ENCODE data around the gene VGLL3.
A peak's percentile ranks its signal among the peaks of the same experiment; 100 is the strongest.

VGLL3 gene, protein sequence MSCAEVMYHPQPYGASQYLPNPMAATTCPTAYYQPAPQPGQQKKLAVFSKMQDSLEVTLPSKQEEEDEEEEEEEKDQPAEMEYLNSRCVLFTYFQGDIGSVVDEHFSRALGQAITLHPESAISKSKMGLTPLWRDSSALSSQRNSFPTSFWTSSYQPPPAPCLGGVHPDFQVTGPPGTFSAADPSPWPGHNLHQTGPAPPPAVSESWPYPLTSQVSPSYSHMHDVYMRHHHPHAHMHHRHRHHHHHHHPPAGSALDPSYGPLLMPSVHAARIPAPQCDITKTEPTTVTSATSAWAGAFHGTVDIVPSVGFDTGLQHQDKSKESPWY

DNA sequence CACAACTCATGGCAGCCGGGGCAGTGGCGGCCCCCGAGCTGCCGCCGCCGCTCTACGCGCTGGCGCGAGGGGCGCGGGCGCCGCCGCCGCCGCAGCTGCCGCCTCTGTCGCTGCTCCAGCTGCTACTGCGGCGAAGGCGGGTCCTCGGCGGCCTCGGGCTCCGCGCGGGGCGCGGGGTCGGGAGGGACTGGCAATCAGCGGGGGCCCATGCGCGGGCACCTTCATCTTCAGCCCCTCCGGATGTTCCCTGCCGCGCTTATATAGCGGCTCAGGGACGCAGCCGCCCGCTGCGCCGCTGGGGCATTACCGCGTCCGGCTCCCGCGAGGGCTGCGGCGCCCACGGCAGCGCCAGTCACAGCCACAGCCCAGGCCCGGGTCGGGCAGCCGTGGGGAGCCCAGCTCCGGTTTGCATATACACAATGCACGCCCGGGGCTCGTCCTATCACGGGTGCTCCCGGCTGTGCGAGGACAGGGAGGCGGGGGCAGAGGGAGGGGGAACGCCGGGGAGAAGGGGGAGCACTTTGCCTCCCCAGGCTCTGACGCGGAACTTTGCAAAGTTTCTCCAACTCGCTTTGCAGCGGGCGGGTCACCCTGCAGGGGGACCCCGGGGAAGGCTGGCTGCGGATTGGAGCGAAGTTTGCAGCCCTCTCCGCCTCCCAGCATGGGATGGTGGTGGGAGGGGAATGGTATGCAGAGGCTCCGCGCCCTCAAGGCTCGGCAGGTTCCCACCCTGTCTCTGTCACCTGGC lies at the start of gene VGLL3:
Gene VGLL3 (minus strand): TSS at position 416 of the 748 bp plus-strand sequence. CDS start 406 bp downstream, at position 10.
- peak; percentile 80 for ATAC-seq
- TF ChIP-seq, protein P1, sequence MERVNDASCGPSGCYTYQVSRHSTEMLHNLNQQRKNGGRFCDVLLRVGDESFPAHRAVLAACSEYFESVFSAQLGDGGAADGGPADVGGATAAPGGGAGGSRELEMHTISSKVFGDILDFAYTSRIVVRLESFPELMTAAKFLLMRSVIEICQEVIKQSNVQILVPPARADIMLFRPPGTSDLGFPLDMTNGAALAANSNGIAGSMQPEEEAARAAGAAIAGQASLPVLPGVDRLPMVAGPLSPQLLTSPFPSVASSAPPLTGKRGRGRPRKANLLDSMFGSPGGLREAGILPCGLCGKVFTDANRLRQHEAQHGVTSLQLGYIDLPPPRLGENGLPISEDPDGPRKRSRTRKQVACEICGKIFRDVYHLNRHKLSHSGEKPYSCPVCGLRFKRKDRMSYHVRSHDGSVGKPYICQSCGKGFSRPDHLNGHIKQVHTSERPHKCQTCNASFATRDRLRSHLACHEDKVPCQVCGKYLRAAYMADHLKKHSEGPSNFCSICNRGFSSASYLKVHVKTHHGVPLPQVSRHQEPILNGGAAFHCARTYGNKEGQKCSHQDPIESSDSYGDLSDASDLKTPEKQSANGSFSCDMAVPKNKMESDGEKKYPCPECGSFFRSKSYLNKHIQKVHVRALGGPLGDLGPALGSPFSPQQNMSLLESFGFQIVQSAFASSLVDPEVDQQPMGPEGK (CRISPR knock-in tag; IDR thresholded peaks at IDR 0.05; ENCODE audit: borderline replicate concordance) = no peak
- no peak for TF ChIP-seq RARB (CRISPR knock-in tag; IDR thresholded peaks at IDR 0.05)
- TF ChIP-seq, protein P2, sequence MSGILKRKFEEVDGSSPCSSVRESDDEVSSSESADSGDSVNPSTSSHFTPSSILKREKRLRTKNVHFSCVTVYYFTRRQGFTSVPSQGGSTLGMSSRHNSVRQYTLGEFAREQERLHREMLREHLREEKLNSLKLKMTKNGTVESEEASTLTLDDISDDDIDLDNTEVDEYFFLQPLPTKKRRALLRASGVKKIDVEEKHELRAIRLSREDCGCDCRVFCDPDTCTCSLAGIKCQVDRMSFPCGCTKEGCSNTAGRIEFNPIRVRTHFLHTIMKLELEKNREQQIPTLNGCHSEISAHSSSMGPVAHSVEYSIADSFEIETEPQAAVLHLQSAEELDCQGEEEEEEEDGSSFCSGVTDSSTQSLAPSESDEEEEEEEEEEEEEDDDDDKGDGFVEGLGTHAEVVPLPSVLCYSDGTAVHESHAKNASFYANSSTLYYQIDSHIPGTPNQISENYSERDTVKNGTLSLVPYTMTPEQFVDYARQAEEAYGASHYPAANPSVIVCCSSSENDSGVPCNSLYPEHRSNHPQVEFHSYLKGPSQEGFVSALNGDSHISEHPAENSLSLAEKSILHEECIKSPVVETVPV (CRISPR knock-in tag; IDR thresholded peaks at IDR 0.05) = no peak
- no peak for TF ChIP-seq PPARA (CRISPR knock-in tag; IDR thresholded peaks at IDR 0.05; ENCODE audit: borderline replicate concordance)

DNA sequence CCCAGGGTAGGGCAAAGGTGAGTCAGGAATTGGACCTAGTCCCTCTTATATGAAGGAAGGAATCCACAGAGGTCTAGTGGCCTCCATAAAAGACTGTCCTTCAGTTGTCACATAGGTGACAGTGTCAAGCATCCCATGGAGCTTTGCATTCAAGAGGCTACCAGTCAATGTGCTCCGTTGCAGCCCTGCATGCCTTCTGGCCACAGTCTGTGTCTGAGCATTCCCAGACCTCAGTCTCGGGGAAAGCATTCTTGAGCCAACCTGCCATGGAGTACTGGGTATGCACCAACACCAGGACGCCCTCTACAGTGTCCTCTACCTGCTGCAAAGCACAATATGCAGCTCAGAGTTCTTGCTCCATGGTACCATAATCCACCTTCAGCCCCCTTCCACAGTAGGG lies 46.7 kb upstream of the VGLL3 start:
- no peak for ATAC-seq
- TF ChIP-seq CSDC2 (CRISPR knock-in tag; IDR thresholded peaks at IDR 0.05) (no peak), TCF4 (CRISPR knock-in tag; IDR thresholded peaks at IDR 0.05; ENCODE audit: borderline replicate concordance) (no peak), BACH2 (CRISPR knock-in tag; IDR thresholded peaks at IDR 0.05; ENCODE audit: borderline replicate concordance) (no peak), ZNF8 (CRISPR knock-in tag; IDR thresholded peaks at IDR 0.05) (no peak), ISL1 (CRISPR knock-in tag; IDR thresholded peaks at IDR 0.05) (no peak), SNAI2 (CRISPR knock-in tag; IDR thresholded peaks at IDR 0.05) (no peak), OSR1 (CRISPR knock-in tag; IDR thresholded peaks at IDR 0.05) (no peak), RARB (CRISPR knock-in tag; IDR thresholded peaks at IDR 0.05) (no peak), ZC3H10 (CRISPR knock-in tag; IDR thresholded peaks at IDR 0.05) (no peak), ZNF70 (CRISPR knock-in tag; IDR thresholded peaks at IDR 0.05) (no peak), GLIS3 (CRISPR knock-in tag; IDR thresholded peaks at IDR 0.05) (no peak)
- TF ChIP-seq, protein P2 (CRISPR knock-in tag; IDR thresholded peaks at IDR 0.05) = no peak
- TF ChIP-seq, protein P1 (CRISPR knock-in tag; IDR thresholded peaks at IDR 0.05; ENCODE audit: borderline replicate concordance) = no peak
- TF ChIP-seq, protein P3, sequence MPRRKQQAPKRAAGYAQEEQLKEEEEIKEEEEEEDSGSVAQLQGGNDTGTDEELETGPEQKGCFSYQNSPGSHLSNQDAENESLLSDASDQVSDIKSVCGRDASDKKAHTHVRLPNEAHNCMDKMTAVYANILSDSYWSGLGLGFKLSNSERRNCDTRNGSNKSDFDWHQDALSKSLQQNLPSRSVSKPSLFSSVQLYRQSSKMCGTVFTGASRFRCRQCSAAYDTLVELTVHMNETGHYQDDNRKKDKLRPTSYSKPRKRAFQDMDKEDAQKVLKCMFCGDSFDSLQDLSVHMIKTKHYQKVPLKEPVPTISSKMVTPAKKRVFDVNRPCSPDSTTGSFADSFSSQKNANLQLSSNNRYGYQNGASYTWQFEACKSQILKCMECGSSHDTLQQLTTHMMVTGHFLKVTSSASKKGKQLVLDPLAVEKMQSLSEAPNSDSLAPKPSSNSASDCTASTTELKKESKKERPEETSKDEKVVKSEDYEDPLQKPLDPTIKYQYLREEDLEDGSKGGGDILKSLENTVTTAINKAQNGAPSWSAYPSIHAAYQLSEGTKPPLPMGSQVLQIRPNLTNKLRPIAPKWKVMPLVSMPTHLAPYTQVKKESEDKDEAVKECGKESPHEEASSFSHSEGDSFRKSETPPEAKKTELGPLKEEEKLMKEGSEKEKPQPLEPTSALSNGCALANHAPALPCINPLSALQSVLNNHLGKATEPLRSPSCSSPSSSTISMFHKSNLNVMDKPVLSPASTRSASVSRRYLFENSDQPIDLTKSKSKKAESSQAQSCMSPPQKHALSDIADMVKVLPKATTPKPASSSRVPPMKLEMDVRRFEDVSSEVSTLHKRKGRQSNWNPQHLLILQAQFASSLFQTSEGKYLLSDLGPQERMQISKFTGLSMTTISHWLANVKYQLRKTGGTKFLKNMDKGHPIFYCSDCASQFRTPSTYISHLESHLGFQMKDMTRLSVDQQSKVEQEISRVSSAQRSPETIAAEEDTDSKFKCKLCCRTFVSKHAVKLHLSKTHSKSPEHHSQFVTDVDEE (CRISPR knock-in tag; IDR thresholded peaks at IDR 0.05) = no peak
- TF ChIP-seq, protein P4, sequence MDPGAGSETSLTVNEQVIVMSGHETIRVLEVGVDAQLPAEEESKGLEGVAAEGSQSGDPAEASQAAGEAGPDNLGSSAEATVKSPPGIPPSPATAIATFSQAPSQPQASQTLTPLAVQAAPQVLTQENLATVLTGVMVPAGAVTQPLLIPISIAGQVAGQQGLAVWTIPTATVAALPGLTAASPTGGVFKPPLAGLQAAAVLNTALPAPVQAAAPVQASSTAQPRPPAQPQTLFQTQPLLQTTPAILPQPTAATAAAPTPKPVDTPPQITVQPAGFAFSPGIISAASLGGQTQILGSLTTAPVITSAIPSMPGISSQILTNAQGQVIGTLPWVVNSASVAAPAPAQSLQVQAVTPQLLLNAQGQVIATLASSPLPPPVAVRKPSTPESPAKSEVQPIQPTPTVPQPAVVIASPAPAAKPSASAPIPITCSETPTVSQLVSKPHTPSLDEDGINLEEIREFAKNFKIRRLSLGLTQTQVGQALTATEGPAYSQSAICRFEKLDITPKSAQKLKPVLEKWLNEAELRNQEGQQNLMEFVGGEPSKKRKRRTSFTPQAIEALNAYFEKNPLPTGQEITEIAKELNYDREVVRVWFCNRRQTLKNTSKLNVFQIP (CRISPR knock-in tag; IDR thresholded peaks at IDR 0.05; ENCODE audit: borderline replicate concordance, low read depth) = no peak
